KMS-11 (cell line): ENCODE measurements around the gene OSBP2.

ENCODE experiments used
- H2AFZ ChIP-seq: fragments of 200-600 bp; sonication (generic); 2 replicates; pipeline ENCODE4 v1.6.1; 2016; ENCODE audit warnings: antibody characterized with exemption, mixed run types, low read depth
- H3K27ac ChIP-seq: fragments of 200-600 bp; sonication (generic); 2 replicates; pipeline ENCODE4 v1.6.1; 2016; ENCODE audit warnings: mild to moderate bottlenecking, mixed run types
- H3K27me3 ChIP-seq: fragments of 200-600 bp; sonication (generic); 2 replicates; pipeline ENCODE4 v1.6.1; 2017; ENCODE audit warnings: mild to moderate bottlenecking, low read depth, mixed run types, moderate library complexity; ENCODE audit not compliant: insufficient read depth
- H3K36me3 ChIP-seq: fragments of 200-600 bp; sonication (generic); 2 replicates; pipeline ENCODE4 v1.6.1; 2017; ENCODE audit warnings: mild to moderate bottlenecking, mixed run types; ENCODE audit not compliant: insufficient read depth
- H3K4me1 ChIP-seq: fragments of 200-600 bp; sonication (generic); 2 replicates; pipeline ENCODE4 v1.6.1; 2016; ENCODE audit warnings: mild to moderate bottlenecking, low read depth, mixed run types; ENCODE audit not compliant: poor library complexity, severe bottlenecking
- H3K4me2 ChIP-seq: fragments of 200-600 bp; sonication (generic); 2 replicates; pipeline ENCODE4 v1.7.0; 2016; ENCODE audit warnings: mild to moderate bottlenecking, mixed run types
- H3K4me3 ChIP-seq: fragments of 200-600 bp; sonication (generic); IDR thresholded peaks from 2 replicates; pipeline ENCODE4 v1.6.1; 2017; ENCODE audit warnings: low read depth, low read length, mixed read lengths; ENCODE audit not compliant: insufficient read depth
- H3K79me2 ChIP-seq: fragments of 200-600 bp; sonication (generic); 2 replicates; pipeline ENCODE4 v1.6.1; 2016; ENCODE audit warnings: low read depth, mixed run types; ENCODE audit not compliant: insufficient read depth
- H3K9ac ChIP-seq: fragments of 200-600 bp; sonication (generic); 2 replicates; pipeline ENCODE4 v1.6.1; 2016; ENCODE audit warnings: mild to moderate bottlenecking, mixed run types
- H4K20me1 ChIP-seq: fragments of 200-600 bp; sonication (generic); 2 replicates; pipeline ENCODE4 v1.6.1; 2016; ENCODE audit warnings: mild to moderate bottlenecking, mixed run types; ENCODE audit not compliant: insufficient read depth
- CTCF ChIP-seq: fragments of 200-600 bp; sonication (generic); conservative IDR thresholded peaks from 2 replicates; pipeline ENCODE4 v1.6.1; 2017; ENCODE audit warnings: low read depth, mild to moderate bottlenecking, antibody characterized with exemption, low read length, moderate library complexity, mixed read lengths

OSBP2 gene

GRCh38 chr22:30871391-30872284 lies 177.0 kb downstream of the OSBP2 start:
- no peak overlapping the region for H3K27ac ChIP-seq
- no peak overlapping the region for H3K4me3 ChIP-seq
- H3K9ac ChIP-seq = no peak overlapping the region
- H3K27me3 ChIP-seq = no peaks in the 10 kb centered on the region
- H2AFZ ChIP-seq = no peak overlapping the region
- H3K79me2 ChIP-seq = no peaks in the 10 kb centered on the region
- no peaks in the 10 kb centered on the region for H4K20me1 ChIP-seq
- TF ChIP-seq CTCF = no peak
- no peak overlapping the region for H3K4me2 ChIP-seq
- no peaks in the 10 kb centered on the region for H3K4me1 ChIP-seq
- H3K36me3 ChIP-seq = no peaks in the 10 kb centered on the region

- no peaks in the 10 kb centered on the region for H3K4me1 ChIP-seq
- no peak overlapping the region for H3K9ac ChIP-seq
- no peaks in the 10 kb centered on the region for H3K36me3 ChIP-seq
- no peak overlapping the region for H2AFZ ChIP-seq
- H3K4me2 ChIP-seq = no peak overlapping the region
- H3K27ac ChIP-seq = no peak overlapping the region
- H3K27me3 ChIP-seq = no peaks in the 10 kb centered on the region
- TF ChIP-seq CTCF = no peak
- H4K20me1 ChIP-seq = no peaks in the 10 kb centered on the region
- H3K4me3 ChIP-seq = no peak overlapping the region
- H3K79me2 ChIP-seq = no peaks in the 10 kb centered on the region
Measured at GRCh38 chr22:30872285-30873041, 177.8 kb downstream of the OSBP2 start.

DNA sequence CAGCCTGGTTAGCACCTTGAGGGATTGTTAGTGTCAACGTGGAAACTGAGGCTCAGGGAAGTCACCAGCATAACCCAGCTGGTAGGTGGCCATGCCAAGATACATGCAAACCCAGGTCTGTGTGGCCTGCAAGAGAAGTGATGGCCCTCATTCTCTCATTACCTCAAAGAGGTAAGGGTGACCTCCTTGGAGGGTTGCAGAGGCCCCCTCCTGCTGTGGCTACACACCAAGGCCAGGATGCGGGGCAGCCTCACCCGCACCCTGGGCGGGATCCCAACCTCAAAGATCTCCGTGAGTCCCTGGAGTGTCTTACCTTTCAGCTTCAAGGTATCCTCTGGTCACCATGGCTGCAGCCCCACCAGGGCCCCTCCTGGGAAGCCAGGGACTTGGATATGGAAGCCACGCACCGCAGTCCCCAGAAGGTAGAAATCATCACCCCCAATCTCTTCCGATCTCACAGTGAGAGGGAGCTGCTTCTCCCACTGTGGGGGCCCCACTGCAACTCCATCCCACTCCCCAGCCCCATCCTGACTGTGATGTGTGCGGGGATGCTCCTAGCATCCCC lies 178.5 kb downstream of the OSBP2 start:
- Histone ChIP-seq H3K4me1 (no peaks in the 10 kb centered on the region), H3K79me2 (no peaks in the 10 kb centered on the region), H3K27ac (no peak overlapping the region), H3K9ac (no peak overlapping the region), H4K20me1 (no peaks in the 10 kb centered on the region), H2AFZ (no peak overlapping the region), H3K36me3 (no peaks in the 10 kb centered on the region), H3K27me3 (no peaks in the 10 kb centered on the region), H3K4me2 (no peak overlapping the region), H3K4me3 (no peak overlapping the region)
- no peak for TF ChIP-seq CTCF

DNA sequence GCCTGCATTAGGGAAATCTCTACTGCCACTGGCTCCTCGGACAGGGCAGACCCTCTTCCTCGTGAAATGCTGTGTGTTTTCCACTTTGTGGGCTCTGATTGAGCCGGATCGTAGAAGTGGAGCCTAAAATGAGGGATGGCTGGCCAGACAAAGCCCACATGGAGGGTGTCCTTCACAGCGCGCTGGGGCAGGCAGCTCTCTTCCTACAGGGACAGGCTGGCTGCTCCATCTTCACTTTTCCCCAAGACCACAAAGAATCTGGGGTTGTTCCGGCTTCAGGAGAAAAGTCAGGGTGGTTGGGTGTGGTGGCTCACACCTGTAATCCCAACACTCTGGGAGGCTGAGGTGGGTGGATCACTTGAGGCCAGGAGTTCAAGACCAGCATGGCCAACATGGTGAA lies 179.0 kb downstream of the OSBP2 start:
- H3K4me3 ChIP-seq = no peak overlapping the region
- H3K27ac ChIP-seq = no peak overlapping the region
- H2AFZ ChIP-seq = no peak overlapping the region
- TF ChIP-seq CTCF = no peak
- H3K4me2 ChIP-seq = no peak overlapping the region
- no peaks in the 10 kb centered on the region for H3K4me1 ChIP-seq
- H3K79me2 ChIP-seq = no peaks in the 10 kb centered on the region
- H3K9ac ChIP-seq = no peak overlapping the region
- H4K20me1 ChIP-seq = no peaks in the 10 kb centered on the region
- H3K27me3 ChIP-seq = no peaks in the 10 kb centered on the region
- no peaks in the 10 kb centered on the region for H3K36me3 ChIP-seq
